ENCODE measurements around the gene CEP350. TPM values are rescaled to one million over a fixed set of nuclear protein-coding genes. Genes with fewer than 3 reads are reported as not detected.

Gene CEP350
- total RNA-seq, 1 donor from 2014 or later: 36.6 TPM

DNA sequence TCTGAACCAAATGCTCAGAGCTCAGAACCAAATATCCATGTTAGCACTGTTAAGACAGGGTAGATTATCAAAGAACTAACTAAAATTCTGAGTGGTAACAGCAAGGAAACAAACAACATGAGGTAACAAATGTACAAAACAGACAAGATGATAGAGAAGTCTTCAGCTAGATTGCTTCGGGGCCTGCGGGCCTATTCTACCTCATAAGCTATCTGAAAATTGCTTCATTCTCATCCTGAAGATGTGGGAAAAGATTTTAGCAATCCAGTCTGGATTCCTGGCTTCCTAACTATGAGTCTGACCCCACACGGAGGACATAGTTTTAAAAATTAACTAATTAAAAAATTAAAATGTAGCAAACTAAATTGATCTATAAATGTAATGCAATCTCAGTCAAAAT, 190.8 kb downstream of the CEP350 start:
- intact Hi-C loops (cut with DNase I): no loop called here
- no peak for DNase-seq (ENCODE audit: low spot score)

GRCh38 chr1:180150982-180151381, 196.4 kb downstream of the CEP350 start:
- intact Hi-C loops (cut with DNase I): loop anchor here (10.0 kb wide), 2 partner anchors 266 to 446 kb away; partner anchors contain the start of gene TOR1AIP1
- no peak for DNase-seq (ENCODE audit: low spot score)

- intact Hi-C loops (cut with DNase I): loop anchor here (10.0 kb wide), 2 partner anchors 267 to 447 kb away; partner anchors contain the start of gene TOR1AIP1
- DNase-seq (ENCODE audit: low spot score): no peak
Measured at GRCh38 chr1:180151508-180151907, 196.9 kb downstream of the CEP350 start.

DNA sequence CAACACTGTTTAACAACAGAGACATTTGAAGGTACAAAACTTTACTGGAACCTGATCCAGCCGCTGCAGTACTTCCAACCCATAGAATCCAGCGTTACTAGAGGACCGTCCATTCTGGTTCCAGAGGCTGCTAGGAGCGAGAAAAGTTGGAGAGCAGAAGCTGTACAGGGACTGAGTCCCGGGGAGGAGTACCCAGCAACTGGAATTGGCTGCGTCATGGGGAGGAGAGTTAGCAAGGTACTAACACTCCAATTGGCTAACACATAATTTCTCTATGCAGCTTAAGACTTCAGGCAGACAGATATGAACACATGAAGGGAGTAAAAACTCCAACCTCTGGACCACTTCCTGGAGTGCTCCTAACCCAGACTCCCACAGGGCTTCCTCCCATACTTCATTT, 198.0 kb downstream of the CEP350 start:
- intact Hi-C loops (cut with DNase I): loop anchor here (10.0 kb wide), 2 partner anchors 268 to 448 kb away; partner anchors contain the start of gene TOR1AIP1

DNA sequence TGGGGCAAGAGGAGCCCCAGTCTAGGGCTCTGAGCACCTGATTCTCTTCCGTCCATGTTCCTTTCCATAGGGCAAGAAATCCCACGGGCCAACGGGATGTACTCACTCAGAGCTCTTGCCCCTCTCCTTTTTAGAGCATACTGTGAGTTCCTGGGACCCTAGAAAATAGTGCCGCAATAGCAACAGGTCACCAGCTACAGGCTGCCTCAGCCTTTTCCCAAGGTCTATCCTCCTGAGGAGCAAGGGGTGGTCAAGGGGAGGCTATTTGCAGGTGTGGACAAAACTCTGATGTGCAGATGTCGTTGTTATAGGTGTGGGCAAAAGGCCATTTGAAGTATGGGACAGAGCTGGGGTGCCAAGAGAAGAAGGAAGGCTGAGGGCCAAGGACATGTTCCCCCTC, 198.4 kb downstream of the CEP350 start:
- no peak for DNase-seq (ENCODE audit: low spot score)
- intact Hi-C loops (cut with DNase I): loop anchor here (10.0 kb wide), 2 partner anchors 268 to 448 kb away; partner anchors contain the start of gene TOR1AIP1

More for the DNA sequence above, 198.0 kb downstream of the CEP350 start:
- no peak for DNase-seq (ENCODE audit: low spot score)

GRCh38 chr1:180154003-180154324, 199.4 kb downstream of the CEP350 start:
- intact Hi-C loops (cut with DNase I): loop anchor here (10.0 kb wide), 2 partner anchors 269 to 449 kb away; partner anchors contain the start of gene TOR1AIP1

DNA sequence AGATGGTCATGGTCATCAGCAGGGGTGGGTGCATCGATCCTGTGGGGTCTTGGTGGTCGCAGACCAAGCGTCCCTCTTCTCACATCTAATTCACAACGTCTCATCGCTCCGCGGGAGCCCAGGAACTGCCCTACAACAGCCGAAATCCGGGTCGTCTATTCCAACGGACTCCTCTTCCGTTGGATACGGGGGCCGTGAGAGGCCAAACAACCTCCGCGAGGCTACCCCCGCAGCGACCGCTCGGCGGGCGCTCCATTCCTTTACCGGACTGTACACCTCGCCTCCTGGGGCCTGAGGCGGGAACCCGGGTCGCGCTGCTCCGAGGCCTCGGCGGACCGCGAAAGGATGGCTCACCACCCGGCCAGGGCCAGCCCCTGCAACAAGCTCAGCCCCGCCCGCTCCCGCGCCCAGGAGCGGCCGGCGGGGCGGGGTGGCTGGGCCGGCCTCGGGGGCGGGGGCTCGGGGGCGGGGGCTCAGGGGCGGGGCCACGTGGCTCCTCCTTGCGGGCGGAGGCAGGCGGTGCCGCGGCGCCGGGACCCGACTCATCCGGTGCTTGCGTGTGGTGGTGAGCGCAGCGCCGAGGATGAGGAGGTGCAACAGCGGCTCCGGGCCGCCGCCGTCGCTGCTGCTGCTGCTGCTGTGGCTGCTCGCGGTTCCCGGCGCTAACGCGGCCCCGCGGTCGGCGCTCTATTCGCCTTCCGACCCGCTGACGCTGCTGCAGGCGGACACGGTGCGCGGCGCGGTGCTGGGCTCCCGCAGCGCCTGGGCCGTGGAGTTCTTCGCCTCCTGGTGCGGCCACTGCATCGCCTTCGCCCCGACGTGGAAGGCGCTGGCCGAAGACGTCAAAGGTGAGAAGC, 199.9 kb downstream of the CEP350 start, which contains the start of gene QSOX1:
QSOX1 (plus strand) TSS at position 545 of the 857 bp plus-strand sequence; CDS start at position 584, 39 bp downstream.
- intact Hi-C loops (cut with DNase I): loop anchor here (10.0 kb wide), 2 partner anchors 270 to 450 kb away; partner anchors contain the start of gene TOR1AIP1
- peak; percentile 96 for DNase-seq (ENCODE audit: low spot score)

More at GRCh38 chr1:180154003-180154324, 199.4 kb downstream of the CEP350 start:
- no peak for DNase-seq (ENCODE audit: low spot score)

- no peak for DNase-seq (ENCODE audit: low spot score)
- intact Hi-C loops (cut with DNase I): loop anchor here (10.0 kb wide), 2 partner anchors 270 to 450 kb away; partner anchors contain the start of gene TOR1AIP1
Measured at GRCh38 chr1:180155182-180155682, 200.6 kb downstream of the CEP350 start.

DNA sequence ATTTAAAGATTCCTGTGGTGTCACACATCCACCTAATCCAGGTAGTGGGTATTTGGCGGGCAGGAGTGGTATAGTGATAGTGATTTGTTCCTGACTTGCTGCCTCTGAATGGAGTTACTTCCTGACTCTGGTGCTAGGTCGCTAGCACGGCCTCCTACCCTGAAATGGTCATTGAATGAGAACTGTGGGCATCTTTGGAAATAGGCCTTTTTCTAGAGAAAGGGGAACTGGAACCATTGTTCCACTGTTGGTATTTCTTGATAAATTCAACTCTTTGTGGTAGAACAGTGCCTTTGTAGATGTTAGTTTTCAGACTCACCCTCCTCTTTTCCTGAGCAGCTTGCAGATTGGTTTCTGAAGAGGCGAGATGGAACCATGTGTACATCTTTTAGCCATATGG, 201.6 kb downstream of the CEP350 start:
- intact Hi-C loops (cut with DNase I): loop anchor here (10.0 kb wide), 2 partner anchors 271 to 451 kb away; partner anchors contain the start of gene TOR1AIP1
- DNase-seq (ENCODE audit: low spot score): no peak

DNA sequence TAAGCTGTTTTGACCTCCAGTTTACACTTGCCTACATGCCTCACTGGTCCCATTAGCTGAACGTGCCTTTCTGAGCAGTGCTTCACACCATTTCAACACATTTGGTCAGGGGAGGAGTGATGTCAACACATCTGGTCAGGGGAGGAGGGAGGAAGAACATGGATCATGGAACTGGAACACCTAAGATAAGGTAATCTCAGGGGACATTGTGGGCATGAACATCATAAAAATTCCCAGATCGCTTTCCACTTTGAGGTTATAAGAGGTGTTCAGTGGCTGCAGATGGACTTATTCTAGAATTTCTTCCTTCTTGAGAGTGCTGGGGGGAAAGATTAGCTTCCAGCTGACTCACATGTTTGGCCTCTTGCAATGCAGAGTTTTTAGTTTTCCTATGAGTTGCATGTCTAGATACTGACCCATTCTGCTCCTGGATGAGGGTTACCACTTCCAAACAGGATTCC, 202.1 kb downstream of the CEP350 start:
- no peak for DNase-seq (ENCODE audit: low spot score)
- intact Hi-C loops (cut with DNase I): loop anchor here (10.0 kb wide), 2 partner anchors 272 to 452 kb away; partner anchors contain the start of gene TOR1AIP1

- intact Hi-C loops (cut with DNase I): loop anchor here (10.0 kb wide), 2 partner anchors 272 to 452 kb away; partner anchors contain the start of gene TOR1AIP1
- DNase-seq (ENCODE audit: low spot score): no peak
Measured at GRCh38 chr1:180157108-180157507, 202.5 kb downstream of the CEP350 start.

GRCh38 chr1:180157576-180158057, 203.0 kb downstream of the CEP350 start:
- intact Hi-C loops (cut with DNase I): loop anchor here (10.0 kb wide), 2 partner anchors 273 to 453 kb away; partner anchors contain the start of gene TOR1AIP1
- no peak for DNase-seq (ENCODE audit: low spot score)

DNA sequence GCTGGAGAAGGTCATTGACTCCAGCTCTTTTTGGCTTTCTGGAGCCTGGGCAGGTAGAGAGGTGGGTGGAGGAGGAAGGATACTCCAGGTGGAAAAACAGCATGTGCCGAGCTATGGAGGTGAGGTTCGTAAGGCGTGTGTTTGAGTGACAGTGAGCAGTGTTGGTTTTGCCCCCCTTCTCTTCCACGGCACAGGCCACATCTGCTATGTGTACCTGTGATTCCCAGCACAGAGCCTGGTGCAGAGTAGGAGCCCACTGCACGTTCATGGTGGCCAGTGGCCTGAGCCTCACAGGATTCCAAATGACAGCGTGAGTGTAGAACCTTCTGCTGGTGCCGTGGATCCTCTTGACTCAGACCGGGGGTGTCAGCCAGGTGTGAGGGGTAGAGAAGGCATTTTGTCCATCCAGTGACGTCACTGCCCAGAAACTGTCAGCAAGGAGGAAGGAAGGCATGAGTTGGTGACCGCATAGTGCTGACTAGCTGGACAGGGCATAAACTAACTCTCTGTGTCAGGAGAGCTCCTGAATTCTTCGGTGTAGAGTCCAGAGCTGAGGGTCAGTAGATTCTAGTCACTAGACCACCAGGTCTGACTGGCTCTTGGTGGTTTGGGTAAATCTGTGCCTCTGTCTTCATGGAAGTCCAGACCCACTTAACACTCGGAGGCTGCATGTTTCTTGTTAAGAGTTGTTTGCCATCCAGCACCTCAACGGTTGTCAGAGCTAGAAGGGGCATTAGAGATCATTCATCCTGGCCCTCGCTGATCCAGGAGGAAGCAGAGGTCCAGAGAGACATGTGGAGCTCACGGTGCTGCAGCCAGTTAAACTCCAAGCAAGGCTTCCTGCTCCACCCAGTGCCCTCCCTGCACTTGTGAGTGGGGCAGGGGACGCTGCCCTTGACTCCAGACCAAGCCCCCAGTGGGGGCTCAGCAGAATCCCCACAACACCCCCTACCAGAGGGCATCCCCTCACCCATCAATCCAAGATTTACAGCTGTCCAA, 203.8 kb downstream of the CEP350 start:
- DNase-seq (ENCODE audit: low spot score): no peak
- intact Hi-C loops (cut with DNase I): loop anchor here (10.0 kb wide), 2 partner anchors 274 to 454 kb away; partner anchors contain the start of gene TOR1AIP1

- intact Hi-C loops (cut with DNase I): no loop called here
- DNase-seq (ENCODE audit: low spot score): no peak
Measured at GRCh38 chr1:180160357-180160756, 205.7 kb downstream of the CEP350 start.

DNA sequence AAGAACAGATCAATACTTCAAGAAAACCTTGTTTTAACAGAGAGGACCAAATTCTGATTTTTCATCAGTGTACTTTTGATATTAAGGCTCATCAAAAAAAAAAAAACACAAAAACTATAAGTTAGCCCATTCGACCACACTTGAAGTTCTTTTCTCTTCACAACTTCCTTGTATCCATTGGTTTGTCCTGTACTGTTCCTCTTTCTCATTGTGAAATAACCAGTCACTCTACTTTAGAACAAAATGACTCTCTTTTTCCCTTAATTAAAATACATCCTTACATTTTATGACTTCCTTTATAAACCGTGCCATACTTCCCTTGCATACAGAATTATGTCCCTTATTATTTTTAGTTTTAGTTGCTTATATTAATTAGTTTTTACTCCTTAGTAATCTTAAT, 208.4 kb downstream of the CEP350 start:
- intact Hi-C loops (cut with DNase I): no loop called here
- no peak for DNase-seq (ENCODE audit: low spot score)
